HCT116 (cell line): Measurements from ENCODE around the gene PAOX. TPM values are rescaled to one million over a fixed set of nuclear protein-coding genes. Genes with fewer than 3 reads are reported as not detected.

Experiments
- ATAC-seq: fragments of 200-7000 bp; cut with Tn5 transposase; 2 replicates; pipeline ENCODE4 v1.9.1; 2020; ENCODE audit warnings: mild to moderate bottlenecking, moderate library complexity
- BruUV-seq: library from RNA; stranded (reverse); fragments of 400-500 nt; replicated peaks from 2 replicates; lab custom pipeline; 2021; lab: Mats Ljungman, UMichigan
- CTCF ChIA-PET: fragments of 300-600 bp; sonication (Branson Sonifier 250); formaldehyde crosslinking; loops from one replicate; lab custom pipeline; 2021; ENCODE audit warnings: antibody characterized with exemption; lab: Charles Lee
- POLR2A ChIA-PET: fragments of 300-600, 350-600 bp; sonication (Branson Sonifier 250); formaldehyde crosslinking; loops from one replicate; lab custom pipeline; 2021; ENCODE audit warnings: antibody characterized with exemption; lab: Charles Lee
- RAD21 ChIA-PET, 2 experiments: fragments of 300-600 bp; sonication (Branson Sonifier 250); formaldehyde crosslinking; loops; one replicate each; lab custom pipeline; 2023; ENCODE audit warnings: low total read pairs in 2 of 2; ENCODE audit not compliant: uncharacterized antibody in 2 of 2, unreplicated experiment in 2 of 2, low non-redundant PET in 1 of 2; lab: Charles Lee
- DNase-seq: peaks from one replicate; pipeline ENCODE4 v3.0.0-alpha.2; 2010; ENCODE audit warnings: low read depth, low spot score
- H2AFZ ChIP-seq: fragments of 200-600 bp; shearing (Covaris generic), sonication (generic); 2 replicates; pipeline ENCODE4 v1.6.1; 2017; ENCODE audit warnings: low read depth, mixed run types, mixed read lengths, antibody characterized with exemption, low read length; ENCODE audit not compliant: poor library complexity, severe bottlenecking
- H3K27ac ChIP-seq: 2 replicates; pipeline ENCODE4 v1.5.1; 2012; ENCODE audit warnings: low read depth, low read length
- H3K27me3 ChIP-seq: fragments of 200-600 bp; sonication (generic); 2 replicates; pipeline ENCODE4 v1.6.1; 2016; ENCODE audit warnings: mixed run types, low read length, mixed read lengths; ENCODE audit not compliant: insufficient read depth
- H3K36me3 ChIP-seq, 2 experiments: fragments of 200-500 bp in 1 of 2; fragments of 200-600 bp in 1 of 2; sonication (Bioruptor generic) in 1 of 2; sonication (generic) in 1 of 2; 2 replicates each; pipeline versions ENCODE4 v1.5.1 to v1.6.1; 2014 to 2016; ENCODE audit warnings: low read length in 2 of 2, inconsistent platforms in 1 of 2, mixed read lengths in 1 of 2, mixed run types in 1 of 2; ENCODE audit not compliant: insufficient read depth in 2 of 2, control insufficient read depth in 1 of 2
- H3K4me1 ChIP-seq, 2 experiments: fragments of 200-600 bp in 1 of 2; sonication (generic) in 1 of 2; 2 replicates each; pipeline versions ENCODE4 v1.5.1 to v1.6.1; 2012 to 2017; ENCODE audit warnings: low read length in 2 of 2, inconsistent platforms in 1 of 2, mild to moderate bottlenecking in 1 of 2, mixed read lengths in 1 of 2, mixed run types in 1 of 2, moderate library complexity in 1 of 2; ENCODE audit not compliant: insufficient read depth in 2 of 2, control insufficient read depth in 1 of 2
- H3K4me2 ChIP-seq: fragments of 200-600 bp; sonication (generic); 2 replicates; pipeline ENCODE4 v1.6.1; 2017; ENCODE audit warnings: mixed run types, low read length, mixed read lengths
- H3K4me3 ChIP-seq, 2 experiments: fragments of 200-600 bp in 1 of 2; sonication (generic) in 1 of 2; replicated peaks in 1 of 2; 2 replicates each; pipeline ENCODE4 v1.5.1; 2011 to 2016; ENCODE audit warnings: low read length in 2 of 2, control low read depth in 1 of 2, low read depth in 1 of 2, mild to moderate bottlenecking in 1 of 2, mixed read lengths in 1 of 2, mixed run types in 1 of 2
- H3K79me2 ChIP-seq: fragments of 200-600 bp; sonication (generic); 2 replicates; pipeline ENCODE4 v1.6.1; 2017; ENCODE audit warnings: mild to moderate bottlenecking, mixed run types, low read length, moderate library complexity, mixed read lengths; ENCODE audit not compliant: insufficient read depth
- H3K9ac ChIP-seq: fragments of 200-600 bp; sonication (generic); 2 replicates; pipeline ENCODE4 v1.6.1; 2016; ENCODE audit warnings: low read length, mixed read lengths
- H3K9me2 ChIP-seq: fragments of 200-600 bp; sonication (generic), shearing (Covaris generic); 2 replicates; pipeline ENCODE4 v1.6.1; 2017; ENCODE audit warnings: mixed run types, mild to moderate bottlenecking, moderate library complexity; ENCODE audit not compliant: insufficient read depth
- H3K9me3 ChIP-seq, 2 experiments: fragments of 200-500 bp in 1 of 2; fragments of 200-600 bp in 1 of 2; sonication (Bioruptor generic) in 1 of 2; sonication (generic) in 1 of 2; 2 replicates each; pipeline ENCODE4 v1.6.1; 2014 to 2017; ENCODE audit warnings: low read length in 2 of 2, mixed read lengths in 2 of 2, inconsistent platforms in 1 of 2, low read depth in 1 of 2, mild to moderate bottlenecking in 1 of 2, mixed run types in 1 of 2, moderate library complexity in 1 of 2; ENCODE audit not compliant: control insufficient read depth in 1 of 2, insufficient read depth in 1 of 2
- H4K20me1 ChIP-seq: fragments of 200-600 bp; sonication (generic), shearing (Covaris generic); 2 replicates; pipeline ENCODE4 v1.6.1; 2017; ENCODE audit warnings: mixed run types, mild to moderate bottlenecking, moderate library complexity; ENCODE audit not compliant: insufficient read depth
- ELF1 ChIP-seq: IDR thresholded peaks from 2 replicates; pipeline ENCODE4 v1.6.1; 2012; ENCODE audit warnings: low read depth, borderline replicate concordance
- EZH2phosphoT487 ChIP-seq: fragments of 200-600 bp; IDR thresholded peaks from 2 replicates; pipeline ENCODE4 v1.6.1; 2018; ENCODE audit warnings: antibody characterized with exemption, borderline replicate concordance
- SIN3A ChIP-seq: IDR thresholded peaks from 2 replicates; pipeline ENCODE4 v1.6.1; 2012; ENCODE audit warnings: low read depth
- SP1 ChIP-seq: IDR thresholded peaks from 2 replicates; pipeline ENCODE4 v1.6.1; 2012; ENCODE audit warnings: low read depth
- intact Hi-C: fragments of 100-400 bp; cut with micrococcal nuclease; formaldehyde crosslinking; loops from 2 replicates; pipeline ENCODE4 v1.10.0; 2022
- total RNA-seq: library from RNA; stranded (reverse); gene quantifications from one replicate; pipeline ENCODE4 v1.2.1, GENCODE V29; 2021; ENCODE audit not compliant: unreplicated experiment
- TF ChIP-seq, protein P1 (sequence below), 3 experiments: fragments of 200-600 bp in 1 of 3; sonication (generic) in 1 of 3; IDR thresholded peaks in 2 of 3; conservative IDR thresholded peaks in 1 of 3; 2 replicates each; pipeline ENCODE4 v1.5.1; 2012 to 2017; ENCODE audit warnings: low read depth in 2 of 3, low read length in 2 of 3, antibody characterized with exemption in 1 of 3, borderline replicate concordance in 1 of 3, control low read depth in 1 of 3, mild to moderate bottlenecking in 1 of 3, mixed read lengths in 1 of 3, mixed run types in 1 of 3, moderate library complexity in 1 of 3; ENCODE audit not compliant: insufficient read depth in 1 of 3

The PAOX gene
- total RNA-seq, 1 experiment from 2014 or later: 3.5 TPM

GRCh38 chr10:133388236-133388972 lies 9.3 kb downstream of the PAOX start:
- H3K79me2 ChIP-seq: no peaks in the 10 kb centered on the region
- H3K9ac ChIP-seq: no peak overlapping the region
- no peaks in the 10 kb centered on the region for H4K20me1 ChIP-seq
- H3K27ac ChIP-seq: no peak overlapping the region
- no peak overlapping the region for H3K4me3 ChIP-seq
- no peak overlapping the region for H3K4me2 ChIP-seq
- no peak for DNase-seq
- H2AFZ ChIP-seq: no peak overlapping the region
- ChIA-PET POLR2A (no interaction called here), RAD21 (no interaction called here), CTCF (no interaction called here)
- H3K9me3 ChIP-seq: no peaks in the 10 kb centered on the region
- intact Hi-C loops: no loop called here
- no TSS peak for BruUV-seq
- no peak for ATAC-seq
- H3K36me3 ChIP-seq: no peaks in the 10 kb centered on the region
- H3K27me3 ChIP-seq: no peaks in the 10 kb centered on the region
- peaks cover 2 to 11% of the 10 kb centered on the region in 2 experiments for H3K4me1 ChIP-seq
- no peaks in the 10 kb centered on the region for H3K9me2 ChIP-seq
- TF ChIP-seq SP1 (peak; percentile 19; the same call in 1 of the 2 replicates), EZH2phosphoT487 (no peak), ELF1 (no peak), SIN3A (no peak)
- TF ChIP-seq, protein P1, sequence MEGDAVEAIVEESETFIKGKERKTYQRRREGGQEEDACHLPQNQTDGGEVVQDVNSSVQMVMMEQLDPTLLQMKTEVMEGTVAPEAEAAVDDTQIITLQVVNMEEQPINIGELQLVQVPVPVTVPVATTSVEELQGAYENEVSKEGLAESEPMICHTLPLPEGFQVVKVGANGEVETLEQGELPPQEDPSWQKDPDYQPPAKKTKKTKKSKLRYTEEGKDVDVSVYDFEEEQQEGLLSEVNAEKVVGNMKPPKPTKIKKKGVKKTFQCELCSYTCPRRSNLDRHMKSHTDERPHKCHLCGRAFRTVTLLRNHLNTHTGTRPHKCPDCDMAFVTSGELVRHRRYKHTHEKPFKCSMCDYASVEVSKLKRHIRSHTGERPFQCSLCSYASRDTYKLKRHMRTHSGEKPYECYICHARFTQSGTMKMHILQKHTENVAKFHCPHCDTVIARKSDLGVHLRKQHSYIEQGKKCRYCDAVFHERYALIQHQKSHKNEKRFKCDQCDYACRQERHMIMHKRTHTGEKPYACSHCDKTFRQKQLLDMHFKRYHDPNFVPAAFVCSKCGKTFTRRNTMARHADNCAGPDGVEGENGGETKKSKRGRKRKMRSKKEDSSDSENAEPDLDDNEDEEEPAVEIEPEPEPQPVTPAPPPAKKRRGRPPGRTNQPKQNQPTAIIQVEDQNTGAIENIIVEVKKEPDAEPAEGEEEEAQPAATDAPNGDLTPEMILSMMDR (IDR thresholded peaks at IDR 0.05 in 2 of 3, conservative IDR thresholded peaks at IDR 0.05 in 1 of 3; ENCODE audit: borderline replicate concordance in 1 of 3, insufficient read depth in 1 of 3, low read depth in 2 of 3, low read length in 2 of 3): no peak
